ENCODE results near the gene CDC25A.

GRCh38 chr3:48222616-48223513 is 34.6 kb upstream of the CDC25A start, which contains the start of gene CAMP:
- no peak for TF ChIP-seq CTCF (IDR thresholded peaks at IDR 0.05)
- TF ChIP-seq POLR2A (IDR thresholded peaks at IDR 0.05): no peak

All from body of pancreas (tissue), 4 donors.